ENCODE data around the gene KHDRBS2. TPM values are rescaled to one million over a fixed set of nuclear protein-coding genes. Genes with fewer than 3 reads are reported as not detected.

Gene KHDRBS2
- total and polyA plus RNA-seq, 2 experiments from 2014 or later: 5.4 to 11.7 TPM

DNA sequence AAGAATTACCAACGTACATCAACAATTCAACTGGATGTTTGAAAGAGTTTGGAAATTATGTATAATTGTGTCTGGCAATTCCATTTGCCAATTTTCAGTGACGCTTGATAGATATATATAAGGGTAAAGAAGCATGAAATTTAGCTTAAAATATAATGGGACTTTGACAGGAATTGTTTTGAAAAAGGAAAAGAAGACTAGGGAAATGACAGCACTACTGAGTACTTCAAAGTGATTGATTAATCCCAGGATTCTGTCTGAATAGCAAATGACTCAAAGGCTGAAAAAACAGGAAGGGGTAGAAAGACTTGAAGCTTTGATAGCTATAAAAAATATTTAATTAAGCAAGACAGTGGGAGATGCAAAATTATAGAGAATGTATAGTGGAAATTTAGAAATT is 200.0 kb downstream of the KHDRBS2 start:
- Histone ChIP-seq H4K20me1 (replicated peaks; ENCODE audit: insufficient read depth) (no peaks in the 10 kb centered on the region), H3K27me3 (ENCODE audit: insufficient read depth) (no peaks in the 10 kb centered on the region), H3K27ac (ENCODE audit: low read depth) (no peak overlapping the region), H2AFZ (no peak overlapping the region), H3K9me2 (ENCODE audit: insufficient read depth) (no peaks in the 10 kb centered on the region), H3K4me2 (no peak overlapping the region), H3F3A (replicated peaks; ENCODE audit: low read depth) (no peaks in the 10 kb centered on the region), H3K4me3 (no peak overlapping the region), H3K36me3 (ENCODE audit: insufficient read depth) (no peaks in the 10 kb centered on the region), H3K4me1 (ENCODE audit: insufficient read depth) (no peaks in the 10 kb centered on the region), H3K79me2 (replicated peaks; ENCODE audit: insufficient read depth) (no peaks in the 10 kb centered on the region)
- peaks cover 2% of the 10 kb centered on the region for H3K27me3 Mint-ChIP-seq (ENCODE audit: insufficient read depth, low read depth, poor library complexity)
- DNase-seq (ENCODE audit: low spot score) (no peak), ATAC-seq (no peak)
- no peak overlapping the region for H3K27ac Mint-ChIP-seq
- H3K4me3 Mint-ChIP-seq: no peak overlapping the region
- peaks cover 12% of the 10 kb centered on the region for H3K9me3 Mint-ChIP-seq
- H3K36me3 Mint-ChIP-seq (ENCODE audit: low read depth): peaks cover 3% of the 10 kb centered on the region; the same call in 1 of the 3 replicates
- H3K4me1 Mint-ChIP-seq: no peaks in the 10 kb centered on the region
- no peak for TF ChIP-seq ZNF331 (CRISPR knock-in tag; IDR thresholded peaks at IDR 0.05; ENCODE audit: low read depth)
- no peak for TF ChIP-seq ZNF114 (CRISPR knock-in tag; IDR thresholded peaks at IDR 0.05)
- TF ChIP-seq, protein P1, sequence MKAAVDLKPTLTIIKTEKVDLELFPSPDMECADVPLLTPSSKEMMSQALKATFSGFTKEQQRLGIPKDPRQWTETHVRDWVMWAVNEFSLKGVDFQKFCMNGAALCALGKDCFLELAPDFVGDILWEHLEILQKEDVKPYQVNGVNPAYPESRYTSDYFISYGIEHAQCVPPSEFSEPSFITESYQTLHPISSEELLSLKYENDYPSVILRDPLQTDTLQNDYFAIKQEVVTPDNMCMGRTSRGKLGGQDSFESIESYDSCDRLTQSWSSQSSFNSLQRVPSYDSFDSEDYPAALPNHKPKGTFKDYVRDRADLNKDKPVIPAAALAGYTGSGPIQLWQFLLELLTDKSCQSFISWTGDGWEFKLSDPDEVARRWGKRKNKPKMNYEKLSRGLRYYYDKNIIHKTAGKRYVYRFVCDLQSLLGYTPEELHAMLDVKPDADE (IDR thresholded peaks at IDR 0.05): no peak
- no peak for TF ChIP-seq JUNB (IDR thresholded peaks at IDR 0.05; ENCODE audit: unreplicated experiment)
- no peak for TF ChIP-seq CTCF (conservative IDR thresholded peaks at IDR 0.05; ENCODE audit: low read depth in 2 of 2)
- no peak for TF ChIP-seq CREB1 (CRISPR knock-in tag; IDR thresholded peaks at IDR 0.05; ENCODE audit: low read depth)
- TF ChIP-seq, protein P2, sequence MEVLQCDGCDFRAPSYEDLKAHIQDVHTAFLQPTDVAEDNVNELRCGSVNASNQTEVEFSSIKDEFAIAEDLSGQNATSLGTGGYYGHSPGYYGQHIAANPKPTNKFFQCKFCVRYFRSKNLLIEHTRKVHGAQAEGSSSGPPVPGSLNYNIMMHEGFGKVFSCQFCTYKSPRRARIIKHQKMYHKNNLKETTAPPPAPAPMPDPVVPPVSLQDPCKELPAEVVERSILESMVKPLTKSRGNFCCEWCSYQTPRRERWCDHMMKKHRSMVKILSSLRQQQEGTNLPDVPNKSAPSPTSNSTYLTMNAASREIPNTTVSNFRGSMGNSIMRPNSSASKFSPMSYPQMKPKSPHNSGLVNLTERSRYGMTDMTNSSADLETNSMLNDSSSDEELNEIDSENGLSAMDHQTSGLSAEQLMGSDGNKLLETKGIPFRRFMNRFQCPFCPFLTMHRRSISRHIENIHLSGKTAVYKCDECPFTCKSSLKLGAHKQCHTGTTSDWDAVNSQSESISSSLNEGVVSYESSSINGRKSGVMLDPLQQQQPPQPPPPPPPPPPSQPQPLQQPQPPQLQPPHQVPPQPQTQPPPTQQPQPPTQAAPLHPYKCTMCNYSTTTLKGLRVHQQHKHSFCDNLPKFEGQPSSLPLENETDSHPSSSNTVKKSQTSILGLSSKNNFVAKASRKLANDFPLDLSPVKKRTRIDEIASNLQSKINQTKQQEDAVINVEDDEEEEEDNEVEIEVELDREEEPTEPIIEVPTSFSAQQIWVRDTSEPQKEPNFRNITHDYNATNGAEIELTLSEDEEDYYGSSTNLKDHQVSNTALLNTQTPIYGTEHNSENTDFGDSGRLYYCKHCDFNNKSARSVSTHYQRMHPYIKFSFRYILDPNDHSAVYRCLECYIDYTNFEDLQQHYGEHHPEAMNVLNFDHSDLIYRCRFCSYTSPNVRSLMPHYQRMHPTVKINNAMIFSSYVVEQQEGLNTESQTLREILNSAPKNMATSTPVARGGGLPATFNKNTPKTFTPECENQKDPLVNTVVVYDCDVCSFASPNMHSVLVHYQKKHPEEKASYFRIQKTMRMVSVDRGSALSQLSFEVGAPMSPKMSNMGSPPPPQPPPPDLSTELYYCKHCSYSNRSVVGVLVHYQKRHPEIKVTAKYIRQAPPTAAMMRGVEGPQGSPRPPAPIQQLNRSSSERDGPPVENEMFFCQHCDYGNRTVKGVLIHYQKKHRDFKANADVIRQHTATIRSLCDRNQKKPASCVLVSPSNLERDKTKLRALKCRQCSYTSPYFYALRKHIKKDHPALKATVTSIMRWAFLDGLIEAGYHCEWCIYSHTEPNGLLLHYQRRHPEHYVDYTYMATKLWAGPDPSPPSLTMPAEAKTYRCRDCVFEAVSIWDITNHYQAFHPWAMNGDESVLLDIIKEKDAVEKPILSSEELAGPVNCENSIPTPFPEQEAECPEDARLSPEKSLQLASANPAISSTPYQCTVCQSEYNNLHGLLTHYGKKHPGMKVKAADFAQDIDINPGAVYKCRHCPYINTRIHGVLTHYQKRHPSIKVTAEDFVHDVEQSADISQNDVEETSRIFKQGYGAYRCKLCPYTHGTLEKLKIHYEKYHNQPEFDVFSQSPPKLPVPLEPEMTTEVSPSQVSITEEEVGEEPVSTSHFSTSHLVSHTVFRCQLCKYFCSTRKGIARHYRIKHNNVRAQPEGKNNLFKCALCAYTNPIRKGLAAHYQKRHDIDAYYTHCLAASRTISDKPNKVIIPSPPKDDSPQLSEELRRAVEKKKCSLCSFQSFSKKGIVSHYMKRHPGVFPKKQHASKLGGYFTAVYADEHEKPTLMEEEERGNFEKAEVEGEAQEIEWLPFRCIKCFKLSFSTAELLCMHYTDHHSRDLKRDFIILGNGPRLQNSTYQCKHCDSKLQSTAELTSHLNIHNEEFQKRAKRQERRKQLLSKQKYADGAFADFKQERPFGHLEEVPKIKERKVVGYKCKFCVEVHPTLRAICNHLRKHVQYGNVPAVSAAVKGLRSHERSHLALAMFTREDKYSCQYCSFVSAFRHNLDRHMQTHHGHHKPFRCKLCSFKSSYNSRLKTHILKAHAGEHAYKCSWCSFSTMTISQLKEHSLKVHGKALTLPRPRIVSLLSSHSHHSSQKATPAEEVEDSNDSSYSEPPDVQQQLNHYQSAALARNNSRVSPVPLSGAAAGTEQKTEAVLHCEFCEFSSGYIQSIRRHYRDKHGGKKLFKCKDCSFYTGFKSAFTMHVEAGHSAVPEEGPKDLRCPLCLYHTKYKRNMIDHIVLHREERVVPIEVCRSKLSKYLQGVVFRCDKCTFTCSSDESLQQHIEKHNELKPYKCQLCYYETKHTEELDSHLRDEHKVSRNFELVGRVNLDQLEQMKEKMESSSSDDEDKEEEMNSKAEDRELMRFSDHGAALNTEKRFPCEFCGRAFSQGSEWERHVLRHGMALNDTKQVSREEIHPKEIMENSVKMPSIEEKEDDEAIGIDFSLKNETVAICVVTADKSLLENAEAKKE (CRISPR knock-in tag; IDR thresholded peaks at IDR 0.05): no peak
- no peak for TF ChIP-seq POLR2AphosphoS5 (IDR thresholded peaks at IDR 0.05; ENCODE audit: low read depth)
- TF ChIP-seq, protein P3, sequence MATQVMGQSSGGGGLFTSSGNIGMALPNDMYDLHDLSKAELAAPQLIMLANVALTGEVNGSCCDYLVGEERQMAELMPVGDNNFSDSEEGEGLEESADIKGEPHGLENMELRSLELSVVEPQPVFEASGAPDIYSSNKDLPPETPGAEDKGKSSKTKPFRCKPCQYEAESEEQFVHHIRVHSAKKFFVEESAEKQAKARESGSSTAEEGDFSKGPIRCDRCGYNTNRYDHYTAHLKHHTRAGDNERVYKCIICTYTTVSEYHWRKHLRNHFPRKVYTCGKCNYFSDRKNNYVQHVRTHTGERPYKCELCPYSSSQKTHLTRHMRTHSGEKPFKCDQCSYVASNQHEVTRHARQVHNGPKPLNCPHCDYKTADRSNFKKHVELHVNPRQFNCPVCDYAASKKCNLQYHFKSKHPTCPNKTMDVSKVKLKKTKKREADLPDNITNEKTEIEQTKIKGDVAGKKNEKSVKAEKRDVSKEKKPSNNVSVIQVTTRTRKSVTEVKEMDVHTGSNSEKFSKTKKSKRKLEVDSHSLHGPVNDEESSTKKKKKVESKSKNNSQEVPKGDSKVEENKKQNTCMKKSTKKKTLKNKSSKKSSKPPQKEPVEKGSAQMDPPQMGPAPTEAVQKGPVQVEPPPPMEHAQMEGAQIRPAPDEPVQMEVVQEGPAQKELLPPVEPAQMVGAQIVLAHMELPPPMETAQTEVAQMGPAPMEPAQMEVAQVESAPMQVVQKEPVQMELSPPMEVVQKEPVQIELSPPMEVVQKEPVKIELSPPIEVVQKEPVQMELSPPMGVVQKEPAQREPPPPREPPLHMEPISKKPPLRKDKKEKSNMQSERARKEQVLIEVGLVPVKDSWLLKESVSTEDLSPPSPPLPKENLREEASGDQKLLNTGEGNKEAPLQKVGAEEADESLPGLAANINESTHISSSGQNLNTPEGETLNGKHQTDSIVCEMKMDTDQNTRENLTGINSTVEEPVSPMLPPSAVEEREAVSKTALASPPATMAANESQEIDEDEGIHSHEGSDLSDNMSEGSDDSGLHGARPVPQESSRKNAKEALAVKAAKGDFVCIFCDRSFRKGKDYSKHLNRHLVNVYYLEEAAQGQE (IDR thresholded peaks at IDR 0.05; ENCODE audit: unreplicated experiment): no peak
- TF ChIP-seq EZH2 (IDR thresholded peaks at IDR 0.05; ENCODE audit: low read depth, unreplicated experiment): no peak
- no peak for TF ChIP-seq EZH2phosphoT487 (IDR thresholded peaks at IDR 0.05; ENCODE audit: unreplicated experiment)
- TF ChIP-seq NANOG (IDR thresholded peaks at IDR 0.05; ENCODE audit: borderline replicate concordance): no peak

Data from GM23338 (cell line).